NCI-H1436 treated with DMSO at 0.1 percent for 48 hours (cell line): ENCODE measurements around the gene RAPGEF4.

Experiments
- DNase-seq: peaks from one replicate; lab custom pipeline; 2025; lab: John Stamatoyannopoulos, UW

RAPGEF4 gene

GRCh38 chr2:172905937-172906811, 170.5 kb downstream of the RAPGEF4 start:
- DNase-seq = peak; percentile 12

GRCh38 chr2:172908275-172908674, 172.6 kb downstream of the RAPGEF4 start:
- DNase-seq = no peak

- no peak for DNase-seq
These were observed 173.8 kb downstream of the RAPGEF4 start for GRCh38 chr2:172909454-172909853.

- no peak for DNase-seq
These were observed 176.6 kb downstream of the RAPGEF4 start for GRCh38 chr2:172912266-172912665.

GRCh38 chr2:172914341-172915008, 178.8 kb downstream of the RAPGEF4 start:
- DNase-seq = no peak

- no peak for DNase-seq
These were observed 182.1 kb downstream of the RAPGEF4 start for GRCh38 chr2:172917716-172918115.

- no peak for DNase-seq
These were observed 184.1 kb downstream of the RAPGEF4 start for GRCh38 chr2:172919732-172920131.

GRCh38 chr2:172921532-172922236, 186.0 kb downstream of the RAPGEF4 start:
- no peak for DNase-seq

- DNase-seq = no peak
These were observed 186.7 kb downstream of the RAPGEF4 start for GRCh38 chr2:172922306-172922705.

GRCh38 chr2:172922815-172923214, 187.2 kb downstream of the RAPGEF4 start:
- no peak for DNase-seq

- no peak for DNase-seq
These were observed 188.5 kb downstream of the RAPGEF4 start for GRCh38 chr2:172924097-172924660.

- DNase-seq = no peak
These were observed 190.0 kb downstream of the RAPGEF4 start for GRCh38 chr2:172925600-172925999.

- DNase-seq = no peak
These were observed 191.4 kb downstream of the RAPGEF4 start for GRCh38 chr2:172926785-172927640.

GRCh38 chr2:172927641-172928357, 192.2 kb downstream of the RAPGEF4 start:
- no peak for DNase-seq

GRCh38 chr2:172928756-172929155, 193.1 kb downstream of the RAPGEF4 start:
- no peak for DNase-seq

GRCh38 chr2:172929644-172930043, 194.0 kb downstream of the RAPGEF4 start:
- no peak for DNase-seq

- DNase-seq = no peak
These were observed 195.2 kb downstream of the RAPGEF4 start for GRCh38 chr2:172930871-172931255.

GRCh38 chr2:172931256-172931894, 195.7 kb downstream of the RAPGEF4 start:
- no peak for DNase-seq

GRCh38 chr2:172931918-172932520, 196.4 kb downstream of the RAPGEF4 start:
- no peak for DNase-seq
